Measurements from ENCODE around the gene STIM2.

- TF ChIP-seq CTCF (conservative IDR thresholded peaks at IDR 0.05; ENCODE audit: low read length) (no peak), EZH2phosphoT487 (IDR thresholded peaks at IDR 0.05; ENCODE audit: borderline replicate concordance) (no peak)
Measured at GRCh38 chr4:26937139-26937538, 76.5 kb downstream of the STIM2 start.
